ENCODE data around the gene STKLD1.
A peak's percentile ranks its signal among the peaks of the same experiment; 100 is the strongest.
"Not testable (repeated sequence)": the region's sequence is repeated elsewhere in the genome, so short reads cannot be mapped to it uniquely, and the experiment has no call there.

Gene STKLD1

DNA sequence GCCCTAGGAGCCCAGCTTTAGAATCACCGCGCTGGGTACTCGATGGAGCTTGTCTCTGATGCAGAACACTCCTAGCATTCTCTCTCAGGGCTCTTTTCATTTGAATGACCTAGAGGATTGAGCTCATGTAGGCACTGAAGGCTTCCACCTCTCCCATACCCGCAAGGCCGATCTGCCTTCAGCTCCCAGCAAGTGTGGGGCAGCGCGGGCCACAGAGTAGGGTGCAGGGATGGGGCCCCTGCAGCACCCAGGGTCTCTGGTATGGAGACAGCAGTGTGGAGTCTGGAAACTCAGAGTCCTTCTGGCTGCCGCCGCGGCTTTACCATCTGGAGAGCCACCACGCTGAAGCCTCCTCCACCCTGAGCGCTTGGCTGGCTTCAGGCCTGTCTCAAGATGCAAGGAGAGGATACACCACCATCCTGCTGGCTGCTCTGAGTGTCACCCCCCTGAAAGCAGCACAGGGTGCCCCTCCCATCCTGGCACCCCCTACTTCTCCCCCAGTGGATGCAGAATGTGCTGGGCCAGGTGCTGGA, 12.9 kb downstream of the STKLD1 start:
- no peak for DNase-seq

DNA sequence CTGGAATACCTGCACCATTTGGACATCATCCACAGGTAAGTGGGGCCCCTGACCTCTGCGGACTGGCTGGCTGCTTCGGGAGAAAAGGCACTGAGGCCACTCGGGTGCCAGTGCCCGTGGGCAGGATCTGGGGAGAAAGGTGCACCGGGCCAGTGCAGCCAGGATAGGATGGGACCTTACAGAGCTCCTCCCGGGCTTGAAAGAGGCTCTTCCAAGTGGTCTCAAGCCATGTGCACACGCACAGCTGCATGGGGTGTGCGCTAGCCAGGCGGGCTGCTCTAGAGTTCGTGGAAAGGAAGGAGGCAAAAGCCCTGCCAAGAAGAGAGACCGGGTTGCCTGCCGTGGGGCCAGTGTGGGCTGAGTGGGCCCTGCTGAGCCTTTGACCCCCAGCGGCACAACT, 13.4 kb downstream of the STKLD1 start:
- no peak for DNase-seq

DNA sequence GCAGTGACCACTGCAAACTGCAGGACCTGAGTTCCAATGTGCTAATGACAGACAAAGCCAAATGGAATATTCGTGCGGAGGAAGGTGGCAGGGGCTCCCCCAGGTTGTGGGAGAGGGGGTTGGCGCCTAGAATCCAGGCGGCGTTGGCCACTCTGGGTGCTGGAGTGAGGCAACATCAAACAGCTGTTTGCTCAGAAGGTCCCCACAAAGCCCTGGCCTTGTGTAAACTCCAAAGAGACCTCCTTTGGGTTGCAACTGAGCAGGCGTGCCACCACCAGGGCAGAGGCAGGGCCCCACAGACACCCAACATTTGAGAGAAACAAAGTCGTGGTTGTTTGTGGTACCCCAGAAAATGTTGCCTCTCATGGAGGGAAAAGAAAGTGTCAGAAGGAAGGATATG, 14.5 kb downstream of the STKLD1 start:
- no peak for DNase-seq

DNA sequence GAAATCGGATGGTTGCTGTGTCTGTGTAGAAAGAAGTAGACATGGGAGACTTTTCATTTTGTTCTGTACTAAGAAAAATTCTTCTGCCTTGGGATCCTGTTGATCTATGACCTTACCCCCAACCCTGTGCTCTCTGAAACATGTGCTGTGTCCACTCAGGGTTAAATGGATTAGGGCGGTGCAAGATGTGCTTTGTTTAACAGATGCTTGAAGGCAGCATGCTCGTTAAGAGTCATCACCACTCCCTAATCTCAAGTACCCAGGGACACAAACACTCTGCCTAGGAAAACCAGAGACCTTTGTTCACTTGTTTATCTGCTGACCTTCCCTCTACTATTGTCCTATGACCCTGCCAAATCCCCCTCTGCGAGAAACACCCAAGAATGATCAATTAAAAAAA, 15.3 kb downstream of the STKLD1 start:
- not testable (repeated sequence) for DNase-seq

DNA sequence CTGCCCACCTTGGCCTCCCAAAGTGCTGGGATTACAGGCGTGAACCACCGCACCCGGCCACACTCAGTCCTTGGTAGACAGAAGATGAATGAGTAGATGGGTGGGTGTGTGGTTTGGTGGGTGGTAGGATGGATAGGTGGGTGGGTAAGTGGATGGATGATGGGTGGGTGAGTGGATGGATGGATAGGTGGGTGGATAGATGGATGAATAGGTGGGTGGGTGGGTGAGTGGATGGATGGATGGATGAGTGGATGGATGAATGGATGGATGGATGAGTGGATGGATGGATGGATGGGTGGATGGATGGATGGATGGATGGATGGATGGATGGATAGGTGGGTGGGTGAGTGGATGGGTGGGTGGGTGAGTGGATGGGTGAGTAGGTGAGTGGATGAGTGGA, 16.1 kb downstream of the STKLD1 start:
- not testable (repeated sequence) for DNase-seq

GRCh38 chr9:133393399-133393798, 17.2 kb downstream of the STKLD1 start:
- DNase-seq: no peak

DNA sequence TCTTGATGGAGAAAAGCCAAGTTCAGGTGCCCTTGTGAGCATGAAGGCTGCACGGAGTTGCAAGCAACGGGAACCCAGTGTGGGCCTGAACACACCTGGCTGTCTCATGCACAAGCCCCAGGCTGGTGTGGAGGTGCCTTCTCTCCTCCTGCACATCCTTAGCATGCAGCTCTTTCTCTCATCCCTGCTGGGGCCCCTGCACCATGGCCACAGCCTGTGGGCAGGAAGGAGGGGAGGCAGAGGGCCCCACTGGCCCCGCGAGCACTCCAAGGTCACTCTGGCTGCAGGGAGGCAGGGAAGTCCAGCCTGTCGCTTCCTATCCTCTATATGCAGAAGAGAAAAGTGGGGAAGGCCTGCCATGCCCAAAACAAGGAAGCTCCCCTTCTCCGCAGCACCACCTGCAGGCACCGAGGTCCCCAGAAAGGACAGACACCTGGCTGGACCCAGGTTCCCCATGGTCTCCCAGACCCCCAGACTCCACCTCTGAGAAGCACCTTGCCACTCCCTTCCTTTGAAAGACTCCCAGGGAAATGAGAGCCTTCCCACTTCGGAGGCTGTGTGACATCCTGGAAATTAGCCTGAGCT, 18.6 kb downstream of the STKLD1 start:
- DNase-seq: no peak

GRCh38 chr9:133396952-133397351, 20.8 kb downstream of the STKLD1 start:
- DNase-seq: no peak

- no peak for DNase-seq
Measured at GRCh38 chr9:133397370-133397769, 21.2 kb downstream of the STKLD1 start.

- DNase-seq: no peak
Measured at GRCh38 chr9:133397895-133398294, 21.7 kb downstream of the STKLD1 start.

GRCh38 chr9:133400292-133400691, 24.1 kb downstream of the STKLD1 start:
- no peak for DNase-seq

DNA sequence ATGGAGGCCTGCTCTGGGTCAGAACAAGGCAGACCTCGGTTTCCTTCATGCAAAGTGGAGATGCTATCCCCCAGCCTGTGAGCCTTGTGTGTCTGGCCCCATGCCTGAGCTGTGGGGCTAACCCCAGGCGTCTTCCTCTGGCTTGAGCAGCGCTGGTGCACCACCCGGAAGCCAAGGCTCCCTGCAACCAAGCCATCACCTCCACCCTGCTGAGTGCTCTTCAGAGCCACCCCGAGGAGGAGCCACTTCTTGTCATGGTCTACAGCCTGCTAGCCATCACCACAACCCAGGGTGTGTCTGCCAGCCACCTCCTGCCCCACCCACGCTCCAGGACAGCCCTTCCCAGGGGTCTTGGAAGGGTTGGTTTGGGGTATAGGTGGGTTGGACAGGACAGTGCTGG, 25.4 kb downstream of the STKLD1 start:
- no peak for DNase-seq

DNA sequence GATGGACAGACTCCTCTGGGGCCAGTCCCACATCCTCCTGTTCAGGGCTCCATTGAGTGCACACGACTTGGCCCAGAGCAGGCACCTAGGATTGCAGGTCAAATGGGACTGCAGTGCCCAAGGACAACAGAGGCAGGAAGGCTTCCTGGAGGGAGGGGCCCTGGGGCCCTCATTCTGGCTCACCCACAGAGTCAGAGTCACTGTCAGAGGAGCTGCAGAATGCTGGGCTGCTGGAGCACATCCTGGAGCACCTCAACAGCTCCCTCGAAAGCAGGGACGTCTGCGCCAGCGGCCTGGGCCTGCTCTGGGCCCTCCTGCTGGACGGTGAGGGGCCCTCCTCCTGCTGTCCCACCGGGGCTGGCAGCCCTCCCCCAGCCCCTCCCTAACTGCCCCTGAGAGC, 26.5 kb downstream of the STKLD1 start:
- no peak for DNase-seq

DNA sequence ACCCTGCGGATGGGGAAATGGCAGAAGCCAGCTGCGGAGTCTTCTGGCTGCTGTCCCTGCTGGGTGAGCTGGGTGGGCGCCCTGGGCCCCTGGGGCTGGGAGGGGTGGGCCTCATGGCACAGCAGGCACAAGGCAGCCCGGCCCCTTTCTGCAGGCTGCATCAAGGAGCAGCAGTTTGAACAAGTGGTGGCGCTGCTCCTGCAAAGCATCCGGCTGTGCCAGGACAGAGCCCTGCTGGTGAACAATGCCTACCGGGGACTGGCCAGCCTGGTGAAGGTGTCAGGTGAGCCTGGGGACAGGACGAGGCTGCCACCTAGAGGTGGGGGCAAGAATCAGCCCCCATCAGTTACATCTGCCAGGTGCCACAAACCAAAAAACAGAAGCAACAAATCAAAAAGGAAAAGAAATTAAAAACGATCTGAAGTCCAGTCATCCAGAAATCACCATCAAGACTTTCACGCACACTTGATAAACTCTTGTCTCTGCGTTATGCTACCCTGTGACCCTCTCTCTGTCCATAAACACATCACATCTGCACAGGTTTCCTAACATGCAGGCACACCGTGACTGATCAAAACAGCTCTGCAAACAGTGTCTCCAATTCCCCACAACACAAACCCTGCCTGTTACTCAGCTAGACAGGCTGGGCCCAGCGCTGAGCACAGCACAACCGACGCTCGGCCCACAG, 27.7 kb downstream of the STKLD1 start:
- DNase-seq: peak; percentile 68

GRCh38 chr9:133404454-133405002, 28.4 kb downstream of the STKLD1 start:
- DNase-seq: no peak

GRCh38 chr9:133405508-133406438, 29.6 kb downstream of the STKLD1 start:
- no peak for DNase-seq

DNA sequence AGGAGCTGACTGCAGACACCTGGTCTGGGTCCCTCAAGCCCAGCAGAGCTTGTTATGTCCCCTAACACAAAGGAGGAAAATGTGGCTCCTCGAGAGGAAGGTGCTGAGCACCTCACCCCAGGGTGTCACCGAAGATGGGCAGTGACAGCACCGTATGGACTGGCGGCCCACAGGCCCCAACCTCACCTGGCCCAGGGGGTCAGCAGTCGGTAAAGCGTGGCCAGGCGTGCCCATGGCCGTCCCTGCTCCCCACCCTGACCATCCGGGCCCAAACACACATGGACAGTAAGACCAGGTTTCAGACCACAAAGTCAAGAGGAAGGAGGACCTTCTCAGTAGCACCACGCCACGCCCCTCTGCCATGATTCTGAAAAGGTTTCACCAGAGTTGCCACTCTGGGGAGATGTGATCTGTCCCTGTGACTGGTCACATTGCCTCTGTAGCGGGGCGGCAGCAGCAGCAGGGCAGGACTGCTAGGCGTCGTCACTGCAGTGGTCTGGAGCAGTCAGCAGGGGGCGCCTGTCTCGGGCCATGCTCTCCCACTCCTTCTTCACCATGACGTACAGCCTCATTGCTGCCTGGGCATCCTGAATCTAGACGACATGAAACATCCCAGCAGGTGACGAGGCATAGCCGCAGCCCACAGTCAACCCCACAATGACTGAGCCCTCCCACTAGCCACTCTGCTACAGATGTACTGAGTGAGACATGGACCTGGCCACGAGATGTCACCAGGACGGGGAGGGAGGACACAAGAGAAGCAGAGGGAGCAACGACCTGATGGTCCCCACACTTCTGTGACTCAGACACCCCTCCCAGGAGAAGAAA, 30.5 kb downstream of the STKLD1 start:
- DNase-seq: peak; percentile 88

DNA sequence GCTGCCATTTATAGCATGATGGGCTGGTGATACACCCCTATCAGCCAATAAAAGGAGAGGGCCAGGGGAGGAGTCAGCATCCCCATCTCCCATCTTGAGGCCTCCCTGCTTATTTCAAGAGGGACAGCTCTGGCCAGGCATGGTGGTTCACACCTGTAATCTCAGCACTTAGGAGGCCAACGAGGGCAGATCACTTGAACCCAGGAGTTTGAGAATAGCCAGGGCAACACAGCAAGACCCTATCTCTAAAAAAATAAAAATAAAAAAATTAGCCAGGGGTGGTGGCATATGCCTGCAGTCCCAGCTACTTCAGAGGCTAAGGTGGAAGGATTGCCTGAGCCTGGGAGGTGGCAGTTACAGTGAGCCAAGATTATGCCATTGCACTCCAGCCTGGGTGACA, 31.9 kb downstream of the STKLD1 start:
- no peak for DNase-seq

GRCh38 chr9:133415170-133415569, 39.0 kb downstream of the STKLD1 start:
- no peak for DNase-seq

DNA sequence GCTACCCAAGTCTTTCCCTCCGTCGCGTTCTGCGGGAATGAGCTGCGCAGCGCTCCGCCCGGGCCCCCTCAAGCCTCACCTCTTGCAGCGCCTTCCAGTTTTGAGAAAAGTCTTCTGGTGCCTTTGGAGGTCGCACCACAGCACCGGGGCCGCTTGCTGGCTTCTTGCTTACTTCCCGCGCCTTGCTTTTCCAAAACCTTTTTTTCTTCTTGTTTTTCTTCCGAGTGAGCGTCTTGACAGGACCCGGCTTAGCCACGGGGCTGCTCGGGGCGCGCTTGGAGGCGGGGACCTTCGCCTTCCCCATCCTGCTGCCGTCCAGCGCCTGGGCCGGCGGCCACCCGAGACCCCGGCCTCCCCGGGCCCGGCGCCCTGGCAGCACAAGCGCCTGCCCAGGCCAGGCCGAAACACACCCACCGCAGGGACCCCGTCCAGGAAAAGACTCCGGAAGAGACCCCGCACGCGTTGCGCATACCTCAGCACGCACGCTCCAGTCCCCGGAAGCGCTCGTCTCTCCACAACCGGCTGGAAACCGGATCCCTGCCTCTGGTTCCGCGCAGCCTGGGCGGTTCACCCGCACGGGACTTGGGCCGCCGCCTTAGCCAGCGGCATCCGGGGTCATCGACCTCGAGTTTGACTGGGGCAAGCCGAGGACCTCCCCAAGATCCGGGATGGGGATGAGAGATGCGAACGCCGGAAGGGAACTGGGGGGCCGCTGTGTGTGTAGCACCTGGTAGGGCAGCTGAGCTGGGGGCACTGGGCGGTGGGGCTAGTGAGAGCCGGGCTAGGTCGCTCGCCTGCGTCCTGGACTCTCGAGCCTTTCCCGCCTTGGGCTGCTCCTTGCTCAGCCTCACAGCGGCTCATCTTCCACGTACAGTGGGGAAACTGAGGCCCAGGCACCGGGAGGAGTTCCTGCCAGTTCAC, 41.6 kb downstream of the STKLD1 start, which contains the start of gene REXO4:
TSS of gene REXO4 (minus strand) at position 470 of the 921 bp plus-strand sequence. CDS start at position 304, 166 bp downstream.
- DNase-seq: peak; percentile 93

- DNase-seq: no peak
Measured at GRCh38 chr9:133419005-133419404, 42.8 kb downstream of the STKLD1 start.
